Gastrocnemius medialis (tissue), 4 donors: ENCODE measurements around the gene CDKL5.

Experiments used
- CTCF ChIP-seq, 5 experiments: fragments of 450-650 bp in 3 of 5; fragments of 200-600 bp in 2 of 5; sonication (generic) in 2 of 5; IDR thresholded peaks in 4 of 5; conservative IDR thresholded peaks in 1 of 5; 1 replicate in 4 of 5; 2 replicates in 1 of 5; pipeline ENCODE4 v1.5.1; 2016 to 2019; ENCODE audit warnings: antibody characterized with exemption in 5 of 5, mild to moderate bottlenecking in 3 of 5, moderate library complexity in 3 of 5
- POLR2A ChIP-seq, 2 donors: fragments of 450-650 bp; IDR thresholded peaks; one replicate each; pipeline ENCODE4 v1.6.1; 2017; ENCODE audit warnings: antibody characterized with exemption in 2 of 2, mild to moderate bottlenecking in 2 of 2, moderate library complexity in 2 of 2

- TF ChIP-seq CTCF (IDR thresholded peaks at IDR 0.05 in 4 of 5, conservative IDR thresholded peaks at IDR 0.05 in 1 of 5) (no peak), POLR2A (IDR thresholded peaks at IDR 0.05) (no peak)
Observed at GRCh38 chrX:18578546-18578945, 153.1 kb downstream of the CDKL5 start.
